DND-41 (cell line): Measurements from ENCODE around the gene PREP.

Source experiments
- ATAC-seq: fragments of 200-7000 bp; cut with Tn5 transposase; 3 replicates; pipeline ENCODE4 v1.9.1; 2021; ENCODE audit warnings: low read depth; ENCODE audit not compliant: insufficient read depth
- DNase-seq: peaks from one replicate; pipeline ENCODE4 v3.0.0-alpha.2; 2020
- H2AFZ ChIP-seq: 2 replicates; pipeline ENCODE4 v1.6.0; 2012; ENCODE audit warnings: low read depth, low read length
- H3K27ac ChIP-seq: 2 replicates; pipeline ENCODE4 v1.5.1; 2012; ENCODE audit warnings: low read length, inconsistent platforms
- H3K27me3 ChIP-seq: fragments of 200-600 bp; sonication (generic); 2 replicates; pipeline ENCODE4 v1.6.0; 2012; ENCODE audit warnings: low read length, mild to moderate bottlenecking, inconsistent platforms; ENCODE audit not compliant: insufficient read depth, poor library complexity
- H3K36me3 ChIP-seq: 2 replicates; pipeline ENCODE4 v1.5.1; 2012; ENCODE audit warnings: low read length, inconsistent platforms; ENCODE audit not compliant: insufficient read depth
- H3K4me1 ChIP-seq: 2 replicates; pipeline ENCODE4 v1.5.1; 2012; ENCODE audit warnings: mild to moderate bottlenecking, low read length; ENCODE audit not compliant: insufficient read depth
- H3K4me2 ChIP-seq: 2 replicates; pipeline ENCODE4 v1.6.0; 2012; ENCODE audit warnings: mild to moderate bottlenecking, moderate library complexity, low read length, inconsistent platforms; ENCODE audit not compliant: insufficient read depth
- H3K4me3 ChIP-seq, 2 experiments: fragments of 200-600 bp in 1 of 2; shearing (Covaris generic) in 1 of 2; 2 replicates each; pipeline ENCODE4 v1.5.1; 2012 to 2016; ENCODE audit warnings: inconsistent platforms in 2 of 2, low read length in 2 of 2, mild to moderate bottlenecking in 2 of 2, low read depth in 1 of 2, moderate library complexity in 1 of 2
- H3K79me2 ChIP-seq: 2 replicates; pipeline ENCODE4 v1.6.0; 2012; ENCODE audit warnings: low read length, inconsistent platforms; ENCODE audit not compliant: insufficient read depth
- H3K9ac ChIP-seq: 2 replicates; pipeline ENCODE4 v1.6.0; 2012; ENCODE audit warnings: low read depth, mild to moderate bottlenecking, inconsistent platforms, low read length, moderate library complexity
- H3K9me3 ChIP-seq: 2 replicates; pipeline ENCODE4 v1.5.1; 2012; ENCODE audit warnings: low read length, moderate library complexity, mild to moderate bottlenecking, inconsistent platforms; ENCODE audit not compliant: insufficient read depth, severe bottlenecking
- H4K20me1 ChIP-seq: 2 replicates; pipeline ENCODE4 v1.6.0; 2012; ENCODE audit warnings: low read length; ENCODE audit not compliant: insufficient read depth
- EZH2 ChIP-seq: IDR thresholded peaks from 3 replicates; pipeline ENCODE4 v1.6.1; 2012; ENCODE audit warnings: borderline replicate concordance, low read depth, mild to moderate bottlenecking, moderate library complexity, low read length, inconsistent platforms; ENCODE audit not compliant: severe bottlenecking
- TF ChIP-seq, protein P1 (sequence below): IDR thresholded peaks from 2 replicates; pipeline ENCODE4 v1.5.1; 2012; ENCODE audit warnings: borderline replicate concordance, low read length, moderate library complexity, mild to moderate bottlenecking; ENCODE audit not compliant: poor library complexity, severe bottlenecking; ENCODE audit errors: extremely low read depth

The PREP gene

DNA sequence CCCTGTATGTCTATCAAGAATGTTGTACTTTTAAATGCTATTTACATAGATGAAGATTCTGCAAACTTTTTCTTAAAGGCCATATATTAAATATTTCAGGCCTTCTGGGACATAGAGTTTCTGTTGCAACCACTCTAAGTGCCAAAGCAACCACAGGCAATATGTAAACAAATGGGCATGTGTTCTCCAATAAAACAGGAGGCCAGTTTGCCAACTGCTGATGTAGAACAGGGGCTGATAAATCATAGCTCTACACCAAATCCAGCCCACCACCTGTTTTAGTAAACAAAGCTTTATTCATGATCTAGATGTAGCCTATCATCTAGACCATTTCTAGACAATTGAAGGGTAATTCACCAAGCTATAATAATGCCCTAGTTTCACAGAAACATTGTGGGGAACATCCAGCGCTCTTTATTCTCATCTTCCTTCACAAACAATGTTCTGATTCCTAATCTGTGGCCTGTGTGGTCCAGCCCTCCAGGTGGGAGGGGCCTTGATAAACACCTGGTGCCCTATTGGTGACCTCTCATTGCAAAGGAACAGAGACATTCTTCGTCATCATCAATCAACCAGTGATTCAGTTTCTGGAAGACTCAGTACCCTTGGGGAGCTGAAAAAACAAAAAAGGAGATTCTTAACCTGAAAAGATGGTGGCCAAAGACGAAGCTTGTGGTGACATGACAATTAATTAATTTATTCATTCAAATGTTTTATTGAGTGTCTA, 80.2 kb downstream of the PREP start:
- Histone ChIP-seq H2AFZ (no peak overlapping the region), H4K20me1 (no peaks in the 10 kb centered on the region), H3K4me1 (no peaks in the 10 kb centered on the region), H3K4me3 (no peak overlapping the region), H3K27ac (no peak overlapping the region), H3K9me3 (no peaks in the 10 kb centered on the region), H3K79me2 (no peaks in the 10 kb centered on the region), H3K4me2 (no peak overlapping the region), H3K36me3 (peaks cover 96% of the 10 kb centered on the region), H3K9ac (no peak overlapping the region), H3K27me3 (no peaks in the 10 kb centered on the region)
- no peak for ATAC-seq
- DNase-seq, result no peak
- no peak for TF ChIP-seq EZH2
- TF ChIP-seq, protein P1, sequence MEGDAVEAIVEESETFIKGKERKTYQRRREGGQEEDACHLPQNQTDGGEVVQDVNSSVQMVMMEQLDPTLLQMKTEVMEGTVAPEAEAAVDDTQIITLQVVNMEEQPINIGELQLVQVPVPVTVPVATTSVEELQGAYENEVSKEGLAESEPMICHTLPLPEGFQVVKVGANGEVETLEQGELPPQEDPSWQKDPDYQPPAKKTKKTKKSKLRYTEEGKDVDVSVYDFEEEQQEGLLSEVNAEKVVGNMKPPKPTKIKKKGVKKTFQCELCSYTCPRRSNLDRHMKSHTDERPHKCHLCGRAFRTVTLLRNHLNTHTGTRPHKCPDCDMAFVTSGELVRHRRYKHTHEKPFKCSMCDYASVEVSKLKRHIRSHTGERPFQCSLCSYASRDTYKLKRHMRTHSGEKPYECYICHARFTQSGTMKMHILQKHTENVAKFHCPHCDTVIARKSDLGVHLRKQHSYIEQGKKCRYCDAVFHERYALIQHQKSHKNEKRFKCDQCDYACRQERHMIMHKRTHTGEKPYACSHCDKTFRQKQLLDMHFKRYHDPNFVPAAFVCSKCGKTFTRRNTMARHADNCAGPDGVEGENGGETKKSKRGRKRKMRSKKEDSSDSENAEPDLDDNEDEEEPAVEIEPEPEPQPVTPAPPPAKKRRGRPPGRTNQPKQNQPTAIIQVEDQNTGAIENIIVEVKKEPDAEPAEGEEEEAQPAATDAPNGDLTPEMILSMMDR, result no peak

DNA sequence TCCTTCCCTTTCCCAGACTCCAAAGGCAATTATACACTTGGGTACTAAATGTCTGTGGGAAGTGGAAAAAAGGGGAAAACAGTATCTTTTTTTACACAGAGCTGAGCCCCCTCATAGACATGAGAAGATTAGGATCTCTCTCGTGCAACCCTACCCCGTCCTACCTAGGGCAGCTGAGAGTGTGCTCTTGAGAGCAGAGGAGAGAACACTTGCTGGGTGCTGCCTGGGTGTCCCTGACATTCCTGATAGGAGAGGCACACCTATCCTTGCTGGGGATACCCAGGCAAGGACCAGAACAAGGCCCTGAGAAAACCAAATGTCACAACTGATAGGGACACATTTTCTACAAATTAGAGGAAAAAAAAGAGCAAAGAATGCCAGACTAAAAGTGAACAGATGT, 81.2 kb downstream of the PREP start:
- Histone ChIP-seq H3K79me2 (no peaks in the 10 kb centered on the region), H4K20me1 (no peaks in the 10 kb centered on the region), H3K27ac (no peak overlapping the region), H2AFZ (no peak overlapping the region), H3K4me1 (no peaks in the 10 kb centered on the region), H3K36me3 (peaks cover 93% of the 10 kb centered on the region), H3K9me3 (no peaks in the 10 kb centered on the region), H3K27me3 (no peaks in the 10 kb centered on the region), H3K4me3 (no peak overlapping the region), H3K4me2 (no peak overlapping the region), H3K9ac (no peak overlapping the region)
- no peak for TF ChIP-seq EZH2
- TF ChIP-seq, protein P1, result no peak
- DNase-seq, result no peak
- ATAC-seq, result no peak

DNA sequence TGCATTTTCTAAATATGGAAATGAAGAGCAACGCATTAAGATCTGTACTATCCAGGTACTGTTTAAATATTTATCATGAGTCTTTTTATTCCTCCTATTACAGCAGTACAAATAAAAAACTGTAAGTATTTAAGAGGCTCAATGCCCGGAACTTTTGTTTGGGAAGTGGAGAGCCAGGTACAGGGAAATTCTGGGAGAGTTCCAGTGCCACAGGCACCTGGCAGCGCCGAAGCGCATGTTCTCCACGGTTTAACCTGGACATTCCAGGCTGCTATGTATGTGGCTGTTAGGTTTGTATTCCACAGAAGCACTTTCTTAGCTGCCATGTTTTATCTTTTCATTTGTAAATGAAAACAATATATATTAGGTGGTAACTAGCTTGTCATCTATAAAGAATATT, 81.7 kb downstream of the PREP start:
- TF ChIP-seq, protein P1, result no peak
- TF ChIP-seq EZH2, result no peak
- no peaks in the 10 kb centered on the region for H3K9me3 ChIP-seq
- DNase-seq (no peak), ATAC-seq (no peak)
- H3K4me3 ChIP-seq, result no peak overlapping the region
- H3K79me2 ChIP-seq, result no peaks in the 10 kb centered on the region
- H3K27me3 ChIP-seq, result no peaks in the 10 kb centered on the region
- H3K4me2 ChIP-seq, result no peak overlapping the region
- H4K20me1 ChIP-seq, result no peaks in the 10 kb centered on the region
- no peak overlapping the region for H3K9ac ChIP-seq
- H3K27ac ChIP-seq, result no peak overlapping the region
- H2AFZ ChIP-seq, result no peak overlapping the region
- no peaks in the 10 kb centered on the region for H3K4me1 ChIP-seq
- peaks cover 90% of the 10 kb centered on the region for H3K36me3 ChIP-seq

DNA sequence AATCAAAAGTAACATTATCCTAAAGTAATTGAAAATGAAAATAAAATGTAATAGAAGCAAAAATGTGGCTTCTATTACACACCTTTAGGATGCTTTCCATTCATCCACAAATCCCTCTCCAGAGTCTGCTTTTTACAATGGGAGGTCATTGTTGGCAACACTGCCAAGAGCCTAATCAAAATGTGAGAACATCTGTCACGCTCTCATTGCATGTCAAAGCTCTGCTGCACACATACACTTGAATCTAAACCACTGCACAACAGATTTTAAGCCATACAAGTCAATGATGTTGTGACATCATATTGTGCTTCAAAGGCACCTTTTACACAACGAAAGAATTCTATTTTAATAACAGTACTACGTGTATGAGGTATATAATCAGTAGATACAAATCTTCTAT, 82.1 kb downstream of the PREP start:
- Histone ChIP-seq H3K4me2 (no peak overlapping the region), H3K4me3 (no peak overlapping the region), H2AFZ (no peak overlapping the region), H4K20me1 (no peaks in the 10 kb centered on the region), H3K27ac (no peak overlapping the region), H3K9me3 (no peaks in the 10 kb centered on the region), H3K36me3 (peaks cover 92% of the 10 kb centered on the region), H3K27me3 (no peaks in the 10 kb centered on the region), H3K4me1 (no peaks in the 10 kb centered on the region), H3K79me2 (no peaks in the 10 kb centered on the region), H3K9ac (no peak overlapping the region)
- no peak for ATAC-seq
- TF ChIP-seq, protein P1, result no peak
- DNase-seq, result no peak
